ENCODE measurements around the gene MIER2. TPM values are rescaled to one million over a fixed set of nuclear protein-coding genes. Genes with fewer than 3 reads are reported as not detected.

MIER2 gene
- total RNA-seq, 1 experiment from 2014 or later, result 17.8 TPM

GRCh38 chr19:378706-379105 lies 34.1 kb upstream of the MIER2 start:
- DNase-seq (ENCODE audit: extremely low read depth, low read depth), result no peak

- peak; percentile 11 for DNase-seq (ENCODE audit: extremely low read depth, low read depth)
Measured at GRCh38 chr19:377801-378581, 33.4 kb upstream of the MIER2 start.

DNA sequence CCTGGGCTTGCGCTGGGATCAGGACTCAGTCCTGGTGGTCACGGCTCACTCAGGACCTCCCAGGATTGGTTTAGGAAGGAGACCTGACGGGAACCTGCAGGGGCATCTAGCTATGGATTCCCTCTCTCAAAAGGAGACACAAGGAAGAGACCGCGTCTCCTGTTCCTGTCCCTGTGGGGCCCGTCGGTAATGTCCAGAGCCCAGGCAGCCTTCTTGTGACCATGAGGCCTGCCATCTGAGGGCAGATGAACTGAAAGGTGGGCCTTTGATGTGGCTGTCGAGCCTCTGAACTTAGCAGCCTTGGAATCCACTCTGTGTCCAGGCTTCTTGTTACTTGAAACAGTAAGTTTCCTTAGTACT lies 31.5 kb upstream of the MIER2 start:
- no peak for DNase-seq (ENCODE audit: extremely low read depth, low read depth)

GRCh38 chr19:375395-376110 lies 31.0 kb upstream of the MIER2 start:
- no peak for DNase-seq (ENCODE audit: extremely low read depth, low read depth)

DNA sequence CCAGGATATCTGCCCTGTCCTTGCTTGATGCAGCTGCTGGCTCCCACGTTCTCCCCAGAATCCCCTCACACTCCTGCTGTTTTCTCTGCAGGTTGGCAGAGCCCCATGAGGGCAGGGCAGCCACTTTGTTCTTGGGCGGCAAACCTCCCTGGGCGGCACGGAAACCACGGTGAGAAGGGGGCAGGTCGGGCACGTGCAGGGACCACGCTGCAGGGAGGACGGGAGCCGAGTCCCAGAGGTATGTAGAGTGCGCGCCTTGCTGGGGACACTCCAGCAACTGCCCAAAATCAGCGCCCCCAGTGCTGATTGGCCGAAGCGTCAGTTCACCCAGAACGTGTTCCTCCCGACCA lies 30.3 kb upstream of the MIER2 start:
- no peak for DNase-seq (ENCODE audit: extremely low read depth, low read depth)

- DNase-seq (ENCODE audit: extremely low read depth, low read depth), result no peak
Measured at GRCh38 chr19:374183-374885, 29.7 kb upstream of the MIER2 start.

GRCh38 chr19:373391-374182 lies 29.0 kb upstream of the MIER2 start:
- DNase-seq (ENCODE audit: extremely low read depth, low read depth), result no peak

- DNase-seq (ENCODE audit: extremely low read depth, low read depth), result no peak
Measured at GRCh38 chr19:372306-372890, 27.8 kb upstream of the MIER2 start.

DNA sequence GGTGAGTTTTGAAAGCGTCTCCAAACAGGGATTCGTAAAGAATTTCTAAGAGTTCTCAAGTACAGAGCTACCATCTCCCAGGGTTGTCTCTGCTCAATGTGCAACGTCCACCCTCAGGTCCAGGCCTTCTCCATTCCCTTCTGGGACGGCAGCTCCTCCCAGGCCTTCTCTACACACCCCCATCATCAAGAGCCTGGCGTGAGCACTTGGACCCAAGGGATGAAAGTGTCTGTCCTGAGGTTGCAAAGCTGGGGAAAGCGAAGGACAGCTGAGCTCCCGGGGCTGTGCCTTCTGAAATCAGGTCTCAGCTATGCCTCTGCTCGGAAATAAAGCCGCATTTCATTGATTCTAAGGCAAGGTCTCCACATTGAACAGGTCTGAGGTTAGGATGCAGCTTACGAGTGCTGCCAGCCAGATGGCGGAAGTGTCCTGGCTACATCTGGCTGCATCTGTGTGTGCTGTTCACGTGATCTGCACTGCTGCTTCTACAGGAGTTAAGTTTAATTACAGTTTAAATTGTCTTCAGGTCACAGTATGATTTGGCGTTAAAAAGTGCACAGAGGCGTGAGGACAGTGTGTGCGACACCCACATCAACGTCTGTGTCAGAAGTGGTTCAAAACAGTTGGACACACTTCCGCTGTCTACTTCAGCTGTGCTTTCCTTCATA lies 27.0 kb upstream of the MIER2 start:
- DNase-seq (ENCODE audit: extremely low read depth, low read depth), result no peak

DNA sequence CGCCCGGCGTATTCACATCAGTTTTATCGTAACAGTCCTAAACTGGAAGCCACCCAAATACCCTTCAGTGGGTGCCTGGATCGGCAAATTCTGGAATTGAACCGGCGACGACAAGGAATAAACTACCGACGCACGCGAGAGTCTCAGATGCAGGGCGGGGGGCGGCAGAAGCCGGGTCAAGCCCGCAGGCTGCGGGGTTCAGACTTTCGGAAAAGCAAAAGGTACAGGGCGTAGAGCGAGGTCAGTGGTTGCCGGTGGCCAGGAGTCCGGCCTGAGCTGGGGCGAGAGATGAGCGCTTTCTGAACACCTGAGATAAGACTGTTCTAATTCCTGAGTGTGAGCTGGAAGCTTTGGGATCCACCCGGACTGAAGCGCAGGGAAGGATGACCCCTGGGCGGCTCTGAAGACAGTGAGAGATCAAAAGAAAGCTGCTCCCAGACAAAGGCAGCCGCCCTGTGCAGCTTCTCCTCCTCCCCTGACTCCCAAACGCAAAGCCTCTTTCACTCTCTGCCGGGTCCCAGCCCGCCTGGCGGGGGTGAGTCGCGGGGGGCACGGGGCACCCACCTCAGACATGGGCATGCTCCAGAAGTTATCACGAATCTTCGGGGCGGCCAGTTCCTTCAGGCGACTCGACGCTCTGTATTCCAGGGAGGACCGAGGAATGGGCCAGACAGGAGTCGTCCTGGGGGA lies 26.2 kb upstream of the MIER2 start:
- no peak for DNase-seq (ENCODE audit: extremely low read depth, low read depth)

GRCh38 chr19:369876-370275 lies 25.3 kb upstream of the MIER2 start:
- no peak for DNase-seq (ENCODE audit: extremely low read depth, low read depth)

DNA sequence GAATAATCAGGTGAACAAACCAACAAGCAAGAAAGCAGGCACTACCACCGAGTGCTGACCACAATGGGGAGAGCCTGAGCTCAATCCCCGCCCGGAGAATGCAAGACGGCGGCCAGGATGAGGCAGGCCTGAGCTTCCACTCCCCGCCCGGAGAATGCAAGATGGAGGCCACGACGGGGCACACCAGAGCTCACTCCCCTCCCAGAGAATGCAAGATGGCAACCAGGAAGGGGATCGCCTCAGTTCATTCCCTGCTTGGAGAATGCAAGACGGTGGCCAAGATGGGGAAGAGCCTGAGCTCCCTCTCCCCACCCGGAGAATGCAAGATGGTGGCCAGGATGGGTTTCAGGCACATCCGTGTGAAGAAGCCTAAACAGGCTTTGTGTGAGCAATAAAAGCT lies 24.7 kb upstream of the MIER2 start:
- no peak for DNase-seq (ENCODE audit: extremely low read depth, low read depth)

DNA sequence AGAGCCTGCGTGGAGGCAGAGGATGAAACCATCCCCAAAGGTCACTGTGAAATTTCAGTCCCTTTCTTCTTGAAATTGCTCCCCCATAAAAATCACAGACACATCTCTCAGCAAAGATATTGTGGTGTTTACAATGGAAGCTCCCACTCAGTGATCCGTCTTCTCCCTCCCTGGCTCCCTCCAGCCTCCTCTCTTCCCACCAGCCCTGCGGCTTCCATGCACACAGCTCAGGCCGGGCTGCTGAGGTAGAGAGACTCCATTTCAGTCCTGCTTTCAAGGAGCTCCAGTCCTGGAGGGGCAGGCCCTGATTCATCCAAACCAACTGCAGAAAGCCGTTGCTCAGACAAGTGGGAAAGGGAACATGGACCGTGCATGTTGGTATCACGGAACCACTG lies 24.0 kb upstream of the MIER2 start:
- no peak for DNase-seq (ENCODE audit: extremely low read depth, low read depth)

DNA sequence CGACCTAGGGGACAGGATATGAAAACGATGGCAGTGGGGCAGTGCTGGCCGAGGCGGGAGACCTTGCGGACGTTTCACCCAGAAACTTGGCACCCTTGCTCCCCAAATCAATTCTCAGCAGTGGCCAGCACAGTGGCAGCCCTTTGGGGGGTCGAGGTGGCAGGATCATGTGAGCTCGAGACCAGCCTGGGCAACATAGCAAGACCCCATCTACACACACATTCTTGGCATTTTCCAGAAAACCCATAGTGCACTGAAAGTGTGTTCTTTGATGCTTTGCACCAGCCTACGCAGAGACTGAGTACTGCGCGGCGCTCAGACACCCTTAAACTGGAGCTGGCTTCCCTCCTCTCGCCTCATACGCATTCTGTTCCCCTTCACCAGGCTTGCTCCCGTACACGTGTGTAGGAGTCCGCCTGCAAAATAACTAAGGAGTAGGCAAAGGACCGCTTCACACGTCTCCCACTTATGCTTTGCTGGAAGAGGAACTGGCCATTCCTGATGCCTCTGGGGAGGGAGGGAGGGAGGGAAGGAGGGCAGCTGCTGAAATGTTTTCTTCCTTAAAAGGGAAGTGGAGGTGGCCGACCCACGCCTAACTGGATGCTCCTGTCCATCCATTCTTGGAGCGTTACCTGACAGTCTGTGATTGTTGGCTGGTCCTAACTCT lies 23.5 kb upstream of the MIER2 start:
- DNase-seq (ENCODE audit: extremely low read depth, low read depth), result no peak

DNA sequence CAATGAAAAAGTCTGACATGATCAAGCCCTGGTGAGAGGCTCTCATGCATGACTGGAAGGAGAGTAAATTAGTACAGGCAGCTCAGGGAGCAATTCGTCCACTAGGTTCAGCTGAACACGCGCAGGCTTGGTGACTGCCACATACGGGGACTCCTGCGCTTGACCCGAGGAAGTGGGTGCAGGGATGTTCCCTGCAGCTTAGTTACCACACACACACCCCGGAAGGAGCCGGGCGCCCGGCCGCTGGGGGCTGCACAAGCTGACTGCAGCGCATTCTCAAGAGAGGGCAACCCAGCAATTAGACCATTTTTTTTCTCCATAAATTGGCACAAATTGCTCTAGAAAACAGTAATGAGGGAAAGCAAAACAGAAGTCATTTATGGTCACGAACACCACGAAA lies 23.0 kb upstream of the MIER2 start:
- DNase-seq (ENCODE audit: extremely low read depth, low read depth), result no peak

DNA sequence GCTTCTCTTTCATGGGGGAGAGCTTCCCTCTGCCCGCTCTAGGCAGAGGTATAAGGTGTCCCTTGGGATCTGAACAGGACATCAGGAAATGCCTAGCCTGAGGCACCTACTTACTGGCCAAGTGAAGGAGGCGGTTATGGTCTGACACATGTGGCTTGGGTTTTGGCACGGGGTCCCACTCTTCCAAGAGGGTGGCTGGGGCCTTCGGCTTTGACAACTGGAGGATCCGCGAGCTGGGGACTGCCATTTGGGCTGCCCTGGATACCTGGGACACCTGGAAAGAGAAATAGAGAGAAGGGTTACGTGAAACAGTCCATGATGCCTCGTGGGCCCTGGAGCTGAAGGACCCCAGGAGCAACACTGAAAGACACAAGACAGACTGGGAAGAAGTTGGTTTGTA lies 22.4 kb upstream of the MIER2 start:
- no peak for DNase-seq (ENCODE audit: extremely low read depth, low read depth)

DNA sequence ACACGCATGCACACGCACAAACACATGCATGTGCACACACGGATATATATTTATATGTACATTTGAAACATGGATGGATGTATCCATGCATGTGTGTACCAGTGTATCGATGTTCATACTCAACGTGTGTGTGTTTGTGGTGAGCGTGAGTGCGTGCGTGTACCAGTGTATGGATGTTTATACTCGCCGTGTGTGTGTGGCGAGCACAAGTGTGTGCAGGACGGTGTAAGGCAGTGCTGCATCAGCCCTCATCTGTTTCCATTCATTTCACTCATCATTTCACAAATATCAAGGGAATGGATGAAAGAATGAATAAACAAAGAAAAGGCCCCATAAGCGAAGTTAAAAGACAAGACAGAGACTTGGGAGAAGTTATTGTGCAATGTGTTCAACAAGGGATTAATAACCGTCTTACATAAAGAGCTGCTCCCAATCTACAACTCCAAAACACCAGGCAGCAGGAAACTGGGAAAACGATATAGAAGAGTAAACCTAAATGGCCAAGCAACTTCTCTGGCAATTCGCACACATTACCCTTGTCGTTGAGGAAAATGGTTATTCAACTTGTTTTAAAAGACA lies 21.7 kb upstream of the MIER2 start:
- no peak for DNase-seq (ENCODE audit: extremely low read depth, low read depth)

DNA sequence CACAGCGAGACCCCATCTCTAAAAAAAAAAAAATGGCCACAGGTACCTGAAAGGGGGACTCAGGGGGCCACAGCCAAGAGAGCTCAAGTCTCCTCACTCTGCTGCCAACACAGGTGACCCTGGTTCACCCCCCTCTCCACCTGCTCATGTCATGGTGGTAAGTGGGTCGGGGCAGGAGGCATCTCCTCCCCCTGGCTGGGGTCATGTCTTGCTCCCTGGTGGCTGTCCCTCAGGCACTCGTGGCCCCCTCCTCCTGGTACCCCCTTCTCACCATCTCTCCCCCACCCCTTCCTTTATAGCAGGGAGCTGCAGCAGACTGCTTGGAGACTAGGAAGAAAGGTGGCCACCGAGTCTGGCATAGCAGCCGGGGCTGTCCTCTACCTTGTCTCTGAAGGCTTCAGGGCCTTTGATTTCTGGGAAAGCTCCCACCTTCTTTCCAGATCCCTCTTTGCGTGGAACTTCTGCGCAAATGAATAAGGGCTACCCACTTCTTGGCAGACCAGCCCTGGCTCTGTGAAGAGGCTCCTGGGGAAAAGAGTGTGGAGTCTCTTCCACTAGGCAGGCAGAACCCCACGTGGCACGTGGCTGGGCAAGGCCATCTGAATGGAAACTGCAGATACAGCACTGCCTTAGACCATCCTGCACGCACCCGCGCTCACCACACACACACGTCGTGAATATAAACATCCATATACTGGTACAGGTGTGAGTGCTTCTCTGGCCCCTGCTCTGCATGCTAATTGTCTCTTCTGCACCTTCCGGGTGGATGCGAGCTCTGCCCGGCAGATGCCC lies 20.1 kb upstream of the MIER2 start:
- no peak for DNase-seq (ENCODE audit: extremely low read depth, low read depth)
